Lower leg skin (tissue), 3 donors: ENCODE data around the gene CPEB3.

ENCODE experiments used
- CTCF ChIP-seq, 3 donors: fragments of 450-650 bp; IDR thresholded peaks; one replicate each; pipeline ENCODE4 v1.5.1; 2016; ENCODE audit warnings: antibody characterized with exemption in 3 of 3, mild to moderate bottlenecking in 3 of 3, moderate library complexity in 2 of 3
- POLR2A ChIP-seq, 2 donors: fragments of 450-650 bp; IDR thresholded peaks; one replicate each; pipeline ENCODE4 v1.6.1; 2016 to 2017; ENCODE audit warnings: antibody characterized with exemption in 2 of 2, mild to moderate bottlenecking in 1 of 2, moderate library complexity in 1 of 2

GRCh38 chr10:92091965-92092364, 198.9 kb downstream of the CPEB3 start:
- TF ChIP-seq POLR2A (IDR thresholded peaks at IDR 0.05) (no peak), CTCF (IDR thresholded peaks at IDR 0.05) (no peak)
